NCI-H1436 (cell line): ENCODE measurements around the gene CKMT1A.
A peak's percentile ranks its signal among the peaks of the same experiment; 100 is the strongest.
"Not testable (repeated sequence)": the region's sequence is repeated elsewhere in the genome, so short reads cannot be mapped to it uniquely, and the experiment has no call there.

Experiments
- DNase-seq: peaks from one replicate; lab custom pipeline; 2025; lab: John Stamatoyannopoulos, UW

The CKMT1A gene

GRCh38 chr15:43693148-43694022 lies at the start of gene CKMT1A:
Gene CKMT1A, plus strand, starts transcription at chr15:43693859. Its CDS starts 192 bp downstream, at chr15:43694051.
- not testable (repeated sequence) for DNase-seq

- DNase-seq = no peak
These were observed 44.8 kb upstream of the CKMT1A start, which contains the start of gene CATSPER2 for GRCh38 chr15:43648649-43649429. Gene CATSPER2, minus strand, starts transcription at chr15:43648844. Its CDS starts 783 bp downstream, at chr15:43648061.

- not testable (repeated sequence) for DNase-seq
These were observed 44.2 kb upstream of the CKMT1A start for GRCh38 chr15:43649430-43649926.

GRCh38 chr15:43659727-43660126 lies 33.9 kb upstream of the CKMT1A start:
- not testable (repeated sequence) for DNase-seq

- DNase-seq = not testable (repeated sequence)
These were observed 31.4 kb upstream of the CKMT1A start for GRCh38 chr15:43662293-43662692.

GRCh38 chr15:43663333-43663732 lies 30.3 kb upstream of the CKMT1A start:
- DNase-seq = not testable (repeated sequence)

- not testable (repeated sequence) for DNase-seq
These were observed 27.5 kb upstream of the CKMT1A start for GRCh38 chr15:43666177-43666576.

- DNase-seq = not testable (repeated sequence)
These were observed 19.5 kb upstream of the CKMT1A start for GRCh38 chr15:43674175-43674574.

- not testable (repeated sequence) for DNase-seq
These were observed 3.9 kb upstream of the CKMT1A start for GRCh38 chr15:43689604-43690301.

GRCh38 chr15:43692679-43693078 lies 980 bp upstream of the CKMT1A start:
- not testable (repeated sequence) for DNase-seq

- DNase-seq = no peak
These were observed 8.5 kb downstream of the CKMT1A start for GRCh38 chr15:43702174-43702573.

- DNase-seq = no peak
These were observed 9.2 kb downstream of the CKMT1A start for GRCh38 chr15:43702701-43703424.

- not testable (repeated sequence) for DNase-seq
These were observed 16.9 kb downstream of the CKMT1A start for GRCh38 chr15:43710431-43711131.

GRCh38 chr15:43723151-43723550 lies 29.5 kb downstream of the CKMT1A start:
- no peak for DNase-seq

- not testable (repeated sequence) for DNase-seq
These were observed 32.6 kb downstream of the CKMT1A start for GRCh38 chr15:43726306-43726705.

GRCh38 chr15:43728053-43728725 lies 34.5 kb downstream of the CKMT1A start:
- DNase-seq = not testable (repeated sequence)

- DNase-seq = no peak
These were observed 41.8 kb downstream of the CKMT1A start for GRCh38 chr15:43735416-43735815.

GRCh38 chr15:43746245-43746902 lies 52.7 kb downstream of the CKMT1A start, which contains the start of gene PDIA3:
Gene PDIA3, plus strand, starts transcription at chr15:43746438. Its CDS starts 102 bp downstream, at chr15:43746540.
- DNase-seq = peak; percentile 73

GRCh38 chr15:43746903-43747309 lies 53.2 kb downstream of the CKMT1A start:
- peak; percentile 3 for DNase-seq
